GM19452 (cell line): ENCODE results near the gene CAMK2D.

Experiments
- ATAC-seq: cut with Tn5 transposase; IDR thresholded peaks from one replicate; pipeline ENCODE4 v1.9.1; 2021; ENCODE audit not compliant: unreplicated experiment

The CAMK2D gene

GRCh38 chr4:113614414-113614813, 147.1 kb downstream of the CAMK2D start:
- no peak for ATAC-seq

- no peak for ATAC-seq
Observed at GRCh38 chr4:113613503-113613902, 148.0 kb downstream of the CAMK2D start.

GRCh38 chr4:113610537-113610936, 151.0 kb downstream of the CAMK2D start:
- no peak for ATAC-seq

- peak; percentile 53 for ATAC-seq
Observed at GRCh38 chr4:113607998-113608397, 153.5 kb downstream of the CAMK2D start.

GRCh38 chr4:113607147-113607720, 154.3 kb downstream of the CAMK2D start:
- ATAC-seq, result no peak

- no peak for ATAC-seq
Observed at GRCh38 chr4:113604955-113605354, 156.6 kb downstream of the CAMK2D start.

- ATAC-seq, result no peak
Observed at GRCh38 chr4:113603911-113604310, 157.6 kb downstream of the CAMK2D start.

- ATAC-seq, result no peak
Observed at GRCh38 chr4:113602646-113603228, 158.8 kb downstream of the CAMK2D start.

- no peak for ATAC-seq
Observed at GRCh38 chr4:113601636-113602035, 159.9 kb downstream of the CAMK2D start.

GRCh38 chr4:113596396-113596795, 165.1 kb downstream of the CAMK2D start:
- no peak for ATAC-seq

GRCh38 chr4:113594231-113594556, 167.3 kb downstream of the CAMK2D start:
- ATAC-seq, result no peak

- ATAC-seq, result peak; percentile 59
Observed at GRCh38 chr4:113593400-113594230, 167.9 kb downstream of the CAMK2D start.

- ATAC-seq, result no peak
Observed at GRCh38 chr4:113591982-113592381, 169.6 kb downstream of the CAMK2D start.

- no peak for ATAC-seq
Observed at GRCh38 chr4:113588895-113589668, 172.5 kb downstream of the CAMK2D start.

GRCh38 chr4:113587640-113588275, 173.8 kb downstream of the CAMK2D start:
- ATAC-seq, result no peak

- ATAC-seq, result no peak
Observed at GRCh38 chr4:113587156-113587555, 174.4 kb downstream of the CAMK2D start.

- no peak for ATAC-seq
Observed at GRCh38 chr4:113586072-113586471, 175.5 kb downstream of the CAMK2D start.

GRCh38 chr4:113584407-113585150, 177.0 kb downstream of the CAMK2D start:
- no peak for ATAC-seq

- no peak for ATAC-seq
Observed at GRCh38 chr4:113582737-113583136, 178.8 kb downstream of the CAMK2D start.

- no peak for ATAC-seq
Observed at GRCh38 chr4:113579360-113579759, 182.2 kb downstream of the CAMK2D start.
